A549 treated with ZK216348 at 1 μM for 4 hours (cell line): ENCODE results near the gene MSH6. TPM values are rescaled to one million over a fixed set of nuclear protein-coding genes. Genes with fewer than 3 reads are reported as not detected.

Experiments
- total RNA-seq: library from RNA; stranded (reverse); fragments of 200-300 nt; extraction: Qiagen RNA extraction; gene quantifications from 5 replicates; pipeline ENCODE4 v1.2.3, GENCODE V29; 2022; ENCODE audit warnings: low read depth

MSH6 gene, protein sequence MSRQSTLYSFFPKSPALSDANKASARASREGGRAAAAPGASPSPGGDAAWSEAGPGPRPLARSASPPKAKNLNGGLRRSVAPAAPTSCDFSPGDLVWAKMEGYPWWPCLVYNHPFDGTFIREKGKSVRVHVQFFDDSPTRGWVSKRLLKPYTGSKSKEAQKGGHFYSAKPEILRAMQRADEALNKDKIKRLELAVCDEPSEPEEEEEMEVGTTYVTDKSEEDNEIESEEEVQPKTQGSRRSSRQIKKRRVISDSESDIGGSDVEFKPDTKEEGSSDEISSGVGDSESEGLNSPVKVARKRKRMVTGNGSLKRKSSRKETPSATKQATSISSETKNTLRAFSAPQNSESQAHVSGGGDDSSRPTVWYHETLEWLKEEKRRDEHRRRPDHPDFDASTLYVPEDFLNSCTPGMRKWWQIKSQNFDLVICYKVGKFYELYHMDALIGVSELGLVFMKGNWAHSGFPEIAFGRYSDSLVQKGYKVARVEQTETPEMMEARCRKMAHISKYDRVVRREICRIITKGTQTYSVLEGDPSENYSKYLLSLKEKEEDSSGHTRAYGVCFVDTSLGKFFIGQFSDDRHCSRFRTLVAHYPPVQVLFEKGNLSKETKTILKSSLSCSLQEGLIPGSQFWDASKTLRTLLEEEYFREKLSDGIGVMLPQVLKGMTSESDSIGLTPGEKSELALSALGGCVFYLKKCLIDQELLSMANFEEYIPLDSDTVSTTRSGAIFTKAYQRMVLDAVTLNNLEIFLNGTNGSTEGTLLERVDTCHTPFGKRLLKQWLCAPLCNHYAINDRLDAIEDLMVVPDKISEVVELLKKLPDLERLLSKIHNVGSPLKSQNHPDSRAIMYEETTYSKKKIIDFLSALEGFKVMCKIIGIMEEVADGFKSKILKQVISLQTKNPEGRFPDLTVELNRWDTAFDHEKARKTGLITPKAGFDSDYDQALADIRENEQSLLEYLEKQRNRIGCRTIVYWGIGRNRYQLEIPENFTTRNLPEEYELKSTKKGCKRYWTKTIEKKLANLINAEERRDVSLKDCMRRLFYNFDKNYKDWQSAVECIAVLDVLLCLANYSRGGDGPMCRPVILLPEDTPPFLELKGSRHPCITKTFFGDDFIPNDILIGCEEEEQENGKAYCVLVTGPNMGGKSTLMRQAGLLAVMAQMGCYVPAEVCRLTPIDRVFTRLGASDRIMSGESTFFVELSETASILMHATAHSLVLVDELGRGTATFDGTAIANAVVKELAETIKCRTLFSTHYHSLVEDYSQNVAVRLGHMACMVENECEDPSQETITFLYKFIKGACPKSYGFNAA (N-terminal part only)
- 75.9 to 125 TPM (median 90.4 TPM) in 5 replicates for total RNA-seq

DNA sequence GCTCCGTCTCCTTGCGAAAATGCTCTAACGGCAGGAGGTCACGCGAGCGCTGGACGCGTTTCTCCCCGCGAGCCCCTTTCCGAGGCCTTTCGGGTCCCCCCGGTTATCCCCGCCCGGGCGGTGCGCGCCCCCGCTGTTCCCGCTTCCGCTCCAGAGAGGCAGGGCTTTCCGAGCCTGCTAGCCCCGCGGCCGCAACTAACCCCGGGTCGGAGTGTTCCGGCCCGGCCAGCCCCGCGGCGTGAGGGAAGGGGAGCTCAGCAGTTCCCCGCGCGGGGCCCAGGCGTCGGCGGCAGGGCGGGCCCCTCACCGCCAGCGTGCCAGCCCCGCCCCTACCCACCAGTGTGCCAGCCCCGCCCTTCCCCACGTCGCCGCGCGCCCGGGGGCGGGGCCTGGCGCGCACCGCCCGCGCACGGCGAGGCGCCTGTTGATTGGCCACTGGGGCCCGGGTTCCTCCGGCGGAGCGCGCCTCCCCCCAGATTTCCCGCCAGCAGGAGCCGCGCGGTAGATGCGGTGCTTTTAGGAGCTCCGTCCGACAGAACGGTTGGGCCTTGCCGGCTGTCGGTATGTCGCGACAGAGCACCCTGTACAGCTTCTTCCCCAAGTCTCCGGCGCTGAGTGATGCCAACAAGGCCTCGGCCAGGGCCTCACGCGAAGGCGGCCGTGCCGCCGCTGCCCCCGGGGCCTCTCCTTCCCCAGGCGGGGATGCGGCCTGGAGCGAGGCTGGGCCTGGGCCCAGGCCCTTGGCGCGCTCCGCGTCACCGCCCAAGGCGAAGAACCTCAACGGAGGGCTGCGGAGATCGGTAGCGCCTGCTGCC lies at the start of gene MSH6:
Gene MSH6 (plus strand): TSS at position 475 of the 815 bp plus-strand sequence. CDS start 89 bp downstream, at position 564.

Other genes starting within 250 kb of the MSH6 start
- 0.06 TPM in 1 of 5 replicates, not detected in the others for gene KCNK12, start 212.2 kb upstream of the MSH6 start, total RNA-seq
- gene FBXO11, start 123.4 kb downstream of the MSH6 start, total RNA-seq = 31.9 to 53.8 TPM (median 38.5 TPM) in 5 replicates